NCI-H146 treated with DMSO at 0.1 percent for 48 hours (cell line): ENCODE results near the gene CSRNP2.
"Not testable (repeated sequence)": the region's sequence is repeated elsewhere in the genome, so short reads cannot be mapped to it uniquely, and the experiment has no call there.

Experiments
- DNase-seq: peaks from one replicate; lab custom pipeline; 2025; ENCODE audit not compliant: unreplicated experiment; lab: John Stamatoyannopoulos, UW

The CSRNP2 gene

DNA sequence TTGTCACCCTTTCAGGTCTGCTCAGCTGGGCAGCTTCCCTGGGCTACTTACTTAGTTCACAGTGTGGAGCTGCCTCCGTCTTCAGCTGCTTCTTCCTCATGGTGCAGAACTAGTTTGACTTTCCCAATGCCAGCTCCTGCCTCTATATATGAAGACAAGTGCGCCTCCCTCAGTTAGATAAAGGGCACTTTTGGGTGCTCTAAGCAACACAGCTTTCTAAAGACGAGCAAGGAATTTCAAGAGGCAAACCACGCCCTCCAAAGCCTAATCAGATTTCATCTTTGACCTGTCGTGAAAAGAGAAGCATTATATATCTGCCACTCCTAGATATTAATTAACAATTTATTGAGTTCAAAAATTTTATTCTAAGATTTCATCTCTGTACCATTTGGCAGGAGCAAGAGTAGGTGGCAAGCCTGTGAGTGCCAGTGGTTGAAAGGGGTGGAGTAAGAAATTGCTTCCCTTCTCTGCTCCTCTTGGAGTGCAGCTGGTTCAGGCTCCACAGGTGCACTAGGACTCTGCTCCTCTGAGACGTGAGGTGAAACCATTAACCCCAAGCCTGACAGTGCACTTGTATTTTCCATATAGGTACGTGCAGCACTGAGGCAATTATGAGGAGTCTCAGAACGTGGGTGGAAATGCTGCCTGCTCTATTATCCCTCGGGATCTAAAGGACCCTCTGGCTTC is 55.1 kb downstream of the CSRNP2 start:
- peak; percentile 56 for DNase-seq

GRCh38 chr12:51027342-51027835 is 56.0 kb downstream of the CSRNP2 start:
- DNase-seq: no peak

DNA sequence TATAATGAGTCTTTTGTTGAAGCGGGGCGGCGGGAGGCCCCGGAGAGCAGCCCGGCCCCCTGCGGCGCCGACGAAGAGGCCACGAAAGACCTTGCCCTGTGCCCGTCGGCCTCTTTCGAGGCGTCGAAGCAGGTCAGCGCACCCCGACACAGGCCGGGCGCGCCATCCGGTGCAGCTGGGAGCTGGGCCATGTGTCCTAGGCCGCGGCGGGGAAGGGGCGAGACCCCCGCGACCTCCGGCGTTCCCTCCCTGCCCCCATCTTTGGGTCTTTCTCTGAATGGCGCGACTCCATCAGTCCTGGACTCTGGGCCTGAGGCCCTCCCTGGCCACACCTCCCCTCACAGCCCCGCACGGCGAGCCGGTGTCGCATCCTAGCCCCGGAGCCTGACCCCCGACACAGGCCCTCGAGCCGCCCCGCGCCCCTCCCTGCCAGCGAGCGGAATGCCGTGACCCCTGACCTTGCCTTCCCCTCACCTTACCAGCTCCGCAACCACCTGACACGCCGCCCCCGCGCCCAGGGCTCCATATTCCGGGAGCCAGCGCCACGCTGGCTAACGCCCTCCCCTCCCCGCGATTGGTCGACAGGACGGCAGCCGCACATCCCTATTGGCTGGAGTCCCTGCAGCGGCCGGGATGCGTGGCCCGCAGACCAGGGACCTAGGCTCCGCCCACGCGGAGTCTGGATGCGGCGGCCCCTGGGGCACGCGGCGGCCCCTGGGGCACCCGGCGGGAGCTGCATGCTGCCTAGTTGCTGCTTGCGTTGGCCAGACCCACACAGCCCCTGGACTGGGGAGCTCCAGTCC is 57.4 kb downstream of the CSRNP2 start, which contains the start of gene SLC11A2:
TSS of gene SLC11A2 (minus strand) at position 549 of the 803 bp plus-strand sequence. CDS start 15,656 bp downstream, outside the sequence.
- DNase-seq: peak; percentile 97

DNA sequence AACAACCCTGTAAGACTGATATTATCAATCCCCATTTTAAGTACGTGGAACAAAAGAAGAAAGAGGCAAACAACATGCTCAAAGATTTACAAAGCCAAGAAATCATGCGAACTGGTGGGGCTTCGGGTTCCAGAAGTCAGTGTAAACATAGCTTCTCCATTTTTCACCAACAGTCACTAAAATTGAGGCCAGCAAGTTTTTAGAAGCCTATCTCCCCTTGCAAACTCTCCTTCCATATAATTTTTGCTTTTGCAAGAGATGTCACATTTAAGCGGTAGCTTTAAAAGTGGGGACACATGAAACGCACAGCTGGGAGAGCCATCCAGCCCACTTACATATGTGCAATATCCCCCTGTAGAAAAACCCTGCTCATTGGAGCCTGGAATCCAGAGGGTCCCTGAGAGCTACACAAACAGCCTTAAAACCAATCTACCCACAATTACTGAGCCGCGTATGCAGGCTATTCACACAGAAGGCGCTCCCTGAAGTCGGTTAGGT is 58.0 kb downstream of the CSRNP2 start:
- DNase-seq: no peak

GRCh38 chr12:51023625-51024382 is 59.6 kb downstream of the CSRNP2 start:
- no peak for DNase-seq

DNA sequence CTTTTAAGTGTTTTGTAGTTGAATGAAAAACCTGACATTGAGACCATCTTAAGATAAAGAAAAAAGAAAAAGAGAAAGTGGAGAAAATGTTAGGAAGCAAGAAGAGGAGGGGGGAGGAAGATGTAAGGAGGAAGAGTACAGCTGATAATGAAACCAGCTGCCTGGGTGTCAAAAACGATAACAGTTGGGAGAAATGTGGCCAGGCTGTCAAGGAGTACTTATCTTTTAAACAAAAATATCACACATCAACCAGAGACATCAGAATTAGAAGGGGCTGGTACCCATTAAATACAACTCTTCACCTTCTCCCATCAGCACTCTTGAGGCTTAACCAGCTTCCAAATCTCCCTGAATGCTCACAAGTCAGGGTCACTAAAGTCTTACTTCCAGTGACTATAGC is 61.7 kb downstream of the CSRNP2 start:
- no peak for DNase-seq

DNA sequence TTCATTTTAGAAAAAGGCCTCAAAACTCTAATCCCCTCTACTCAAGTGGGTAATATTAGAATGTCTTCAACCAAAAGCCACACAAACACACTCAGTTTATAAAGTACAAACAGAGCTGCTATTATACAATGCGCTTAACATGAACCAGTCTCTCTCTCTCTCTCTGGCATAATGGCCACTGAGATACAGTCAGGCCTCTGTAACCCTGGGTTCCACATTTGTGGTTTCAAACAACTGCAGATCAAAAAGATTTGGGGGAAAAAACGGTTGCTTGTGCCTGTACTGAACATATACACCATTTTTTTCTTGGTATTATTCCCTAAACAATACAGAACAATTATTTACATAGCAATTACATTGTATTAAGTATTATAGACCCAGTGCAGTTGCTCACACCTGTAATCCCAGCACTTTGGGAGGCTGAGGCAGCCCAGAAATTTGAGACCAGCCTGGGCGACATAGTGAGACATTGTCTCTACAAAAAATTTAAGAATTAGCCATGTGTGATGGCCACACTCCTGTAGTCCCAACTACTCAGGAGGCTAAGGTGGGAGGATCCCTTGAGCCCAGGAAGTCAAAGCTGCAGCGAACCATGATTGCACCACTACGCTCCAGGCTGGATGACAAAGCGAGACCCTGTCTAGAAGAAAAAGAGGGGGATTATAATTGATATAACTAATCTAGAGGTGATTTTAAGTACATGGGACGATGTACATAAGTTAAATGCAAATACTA is 62.8 kb downstream of the CSRNP2 start:
- peak; percentile 88 for DNase-seq

DNA sequence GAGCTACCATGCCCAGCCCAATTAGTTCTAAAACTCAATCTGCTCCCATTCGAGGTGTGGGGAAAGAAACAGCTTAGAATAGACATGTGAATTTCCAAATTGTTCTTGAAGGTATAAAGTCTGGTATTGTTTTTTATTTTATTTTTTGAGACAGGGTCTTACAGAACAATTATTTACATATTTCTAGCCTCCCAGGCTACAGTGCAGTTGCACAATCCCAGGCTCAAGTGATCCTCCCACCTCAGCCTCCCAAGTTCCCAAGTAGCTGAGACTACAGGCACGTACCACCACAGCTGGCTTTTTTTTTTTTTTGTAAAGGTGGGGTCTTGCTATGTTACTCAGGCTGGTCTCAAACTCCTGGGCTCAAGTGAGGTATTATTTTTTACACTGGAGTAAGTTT is 63.5 kb downstream of the CSRNP2 start:
- DNase-seq: no peak

GRCh38 chr12:51018956-51019355 is 64.4 kb downstream of the CSRNP2 start:
- DNase-seq: no peak

- DNase-seq: no peak
Measured at GRCh38 chr12:51017452-51017851, 65.9 kb downstream of the CSRNP2 start.

GRCh38 chr12:51014467-51014866 is 68.9 kb downstream of the CSRNP2 start:
- DNase-seq: not testable (repeated sequence)

DNA sequence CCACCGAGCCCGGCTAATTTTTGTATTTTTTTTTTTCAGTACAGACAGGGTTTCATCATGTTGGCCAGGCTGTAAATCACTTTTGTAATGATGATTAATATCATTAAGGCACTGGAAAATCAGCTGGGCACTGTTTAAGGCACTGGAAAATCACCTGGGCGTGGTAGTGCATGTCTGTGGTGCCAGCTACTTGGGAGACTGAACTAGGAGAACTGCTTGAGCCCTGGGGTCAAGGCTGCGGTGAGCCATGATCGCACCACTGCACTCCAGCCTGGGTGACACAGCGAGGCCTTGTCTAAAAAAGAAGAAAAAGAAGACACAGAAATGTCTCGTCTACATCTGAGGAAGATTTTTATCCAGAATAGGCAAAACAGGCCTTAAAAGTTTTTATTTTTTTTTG is 70.0 kb downstream of the CSRNP2 start:
- no peak for DNase-seq

DNA sequence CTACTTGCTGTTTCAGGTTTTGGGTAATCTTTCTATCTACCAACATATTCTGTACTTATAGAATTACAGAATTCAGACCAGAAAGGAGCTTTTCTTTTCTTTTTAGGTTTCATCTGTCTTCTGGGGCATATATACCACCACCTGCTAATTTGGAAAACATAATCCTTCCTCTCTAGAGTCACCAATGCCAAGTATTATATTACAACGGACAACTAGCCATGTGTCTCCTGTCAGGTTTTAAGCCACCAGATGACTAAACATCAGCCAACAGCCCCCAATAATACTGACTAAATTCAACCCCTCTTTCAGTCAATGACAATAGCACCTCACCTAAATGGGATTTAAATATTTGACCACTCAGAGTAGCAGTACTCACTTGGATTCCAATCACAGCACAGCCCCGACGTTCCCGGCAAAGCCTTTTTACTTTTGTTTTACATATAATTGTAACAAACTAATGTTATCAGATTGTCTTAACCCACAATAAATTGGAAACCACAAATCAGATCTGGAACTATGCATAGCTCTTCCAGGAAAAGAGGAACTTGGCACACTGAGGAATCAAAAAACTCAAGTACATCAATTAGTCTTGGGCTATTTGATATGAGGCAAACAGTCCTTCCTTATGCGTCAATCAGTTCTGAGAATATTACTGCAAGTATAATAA is 70.7 kb downstream of the CSRNP2 start:
- DNase-seq: no peak

- DNase-seq: no peak
Measured at GRCh38 chr12:51011955-51012354, 71.4 kb downstream of the CSRNP2 start.
